Right ventricle myocardium inferior (tissue), 1 donor: ENCODE results near the gene CHCHD6. TPM values are rescaled to one million over a fixed set of nuclear protein-coding genes. Genes with fewer than 3 reads are reported as not detected.
A peak's percentile ranks its signal among the peaks of the same experiment; 100 is the strongest.

Experiments used
- ATAC-seq: fragments of 200-7000 bp; cut with Tn5 transposase; one replicate; pipeline ENCODE4 v1.9.1; 2020; ENCODE audit warnings: mild to moderate bottlenecking, moderate library complexity
- DNase-seq: peaks from one replicate; pipeline ENCODE4 v3.0.0; 2021; ENCODE audit errors: missing footprints
- intact Hi-C: fragments of 100-400 bp; cut with DNase I; formaldehyde crosslinking; loops from one replicate; pipeline ENCODE4 v1.11.0; 2022
- total RNA-seq: library from RNA; stranded (reverse); fragmentation: NEBNext Ultra II Directional; extraction: Animal tissue kit (Norgen Biotek cat#: 25700); gene quantifications from one replicate; pipeline ENCODE4 v1.2.1, GENCODE V29; 2021
- donor health status: DM: no; HTN: yes; CAD: no; lungs with severe emphysema.

Gene CHCHD6
- total RNA-seq, 1 donor from 2014 or later = 11.7 TPM

DNA sequence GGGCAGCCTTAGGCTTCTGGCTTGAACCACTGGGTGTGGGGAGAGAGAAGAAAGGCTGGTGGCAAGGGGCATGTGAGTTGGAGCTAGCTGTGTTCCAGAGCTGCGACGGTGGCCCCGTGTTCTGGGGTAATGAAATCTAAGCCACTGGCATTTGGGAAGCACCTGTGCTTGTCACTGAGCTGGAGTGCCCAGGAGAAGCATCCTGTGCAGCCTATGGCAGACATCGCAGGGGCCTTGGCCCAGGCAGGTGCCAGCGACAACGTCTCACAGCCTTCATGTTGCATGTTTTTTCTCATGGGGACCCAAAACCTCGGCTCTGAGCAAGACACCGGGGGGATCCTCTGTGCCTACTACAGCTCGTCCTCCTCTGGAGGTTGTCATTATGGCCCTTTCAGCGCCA lies 187.8 kb downstream of the CHCHD6 start:
- ATAC-seq (no peak), DNase-seq (no peak)
- intact Hi-C loops = no loop called here

DNA sequence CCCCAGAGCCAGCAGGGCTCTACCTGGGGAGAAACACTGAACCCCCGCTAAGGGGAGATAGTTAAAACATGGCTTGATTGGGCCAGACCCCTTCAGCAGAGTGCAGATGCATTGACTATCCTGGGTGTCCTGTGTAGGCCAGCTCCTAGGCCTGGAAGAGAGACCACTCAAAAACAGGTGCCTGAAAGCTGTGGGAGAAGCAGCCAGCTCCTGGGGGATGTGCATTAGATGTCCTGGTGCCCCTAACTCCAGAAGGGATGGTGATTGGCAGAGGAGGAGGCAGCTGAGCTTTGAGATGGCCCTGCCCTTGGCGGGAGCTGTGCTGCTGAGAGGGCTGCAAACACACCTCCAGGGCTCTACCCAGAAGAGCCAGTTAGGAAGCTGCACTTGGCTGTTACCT lies 189.6 kb downstream of the CHCHD6 start:
- intact Hi-C loops = no loop called here
- ATAC-seq (no peak), DNase-seq (no peak)

DNA sequence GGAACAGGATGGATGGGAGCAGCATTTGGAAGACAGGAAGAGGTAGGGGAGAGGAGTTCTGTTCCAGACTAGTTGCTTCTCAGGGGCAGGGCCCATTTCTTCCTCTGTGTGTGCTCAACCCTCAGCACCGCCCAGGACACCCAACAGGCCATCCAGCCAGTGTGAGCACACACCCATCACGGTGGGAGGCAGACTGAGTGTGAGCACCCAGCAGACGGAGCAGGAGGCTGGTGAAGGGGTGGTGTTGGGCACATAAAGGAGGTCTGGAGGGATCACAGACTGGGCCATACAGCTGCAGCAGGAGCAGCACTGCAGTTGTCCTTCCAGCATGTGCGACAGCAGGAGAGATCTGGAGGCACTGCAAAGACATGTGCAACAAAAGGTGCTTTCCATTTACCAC lies 190.4 kb downstream of the CHCHD6 start:
- ATAC-seq (no peak), DNase-seq (no peak)
- intact Hi-C loops = no loop called here

DNA sequence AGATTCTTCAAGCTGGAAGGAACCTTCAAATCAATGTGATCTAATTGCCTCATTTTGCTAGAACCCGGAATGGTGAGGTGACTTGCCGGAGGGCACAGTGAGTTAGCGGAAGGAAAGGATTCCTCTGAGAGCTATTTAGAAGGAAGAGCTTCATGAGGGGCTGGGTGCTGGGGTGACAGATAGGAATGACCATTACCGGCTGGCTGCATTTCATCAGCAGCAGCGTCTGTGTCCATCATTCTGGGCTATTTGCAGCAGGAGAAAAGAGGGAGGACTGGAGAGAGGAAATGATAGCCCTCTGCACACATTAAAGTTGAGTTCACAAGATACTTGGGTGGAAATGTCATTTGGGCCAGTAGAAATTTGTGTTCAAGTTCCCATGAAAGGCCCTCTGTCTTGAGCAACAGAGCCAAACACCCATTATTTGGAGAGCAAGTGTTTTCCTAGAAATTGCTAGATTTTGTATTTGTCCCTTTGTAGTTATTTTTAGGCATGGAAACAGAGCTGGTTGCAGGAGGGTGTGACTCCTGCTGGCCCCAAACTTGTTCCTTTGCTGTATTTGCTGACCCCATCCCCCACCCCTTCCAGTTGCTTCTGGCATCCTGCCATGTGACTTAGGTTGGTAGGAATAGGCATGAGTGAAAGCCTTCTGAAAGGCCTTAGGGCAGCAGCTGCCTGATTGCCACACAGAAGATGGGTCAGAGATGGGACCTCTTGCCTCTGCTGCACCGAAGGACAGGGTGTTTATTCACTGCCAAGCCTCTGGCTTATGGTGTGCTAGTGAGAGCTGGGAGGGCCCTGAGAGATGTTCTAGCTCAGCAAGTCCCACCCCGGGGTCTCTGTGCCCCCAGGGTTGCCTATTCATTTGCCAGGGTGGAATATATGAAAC lies 191.4 kb downstream of the CHCHD6 start:
- ATAC-seq (no peak), DNase-seq (no peak)
- intact Hi-C loops = no loop called here

GRCh38 chr3:126896067-126896441 lies 192.0 kb downstream of the CHCHD6 start:
- ATAC-seq = no peak
- intact Hi-C loops = no loop called here
- no peak for DNase-seq

DNA sequence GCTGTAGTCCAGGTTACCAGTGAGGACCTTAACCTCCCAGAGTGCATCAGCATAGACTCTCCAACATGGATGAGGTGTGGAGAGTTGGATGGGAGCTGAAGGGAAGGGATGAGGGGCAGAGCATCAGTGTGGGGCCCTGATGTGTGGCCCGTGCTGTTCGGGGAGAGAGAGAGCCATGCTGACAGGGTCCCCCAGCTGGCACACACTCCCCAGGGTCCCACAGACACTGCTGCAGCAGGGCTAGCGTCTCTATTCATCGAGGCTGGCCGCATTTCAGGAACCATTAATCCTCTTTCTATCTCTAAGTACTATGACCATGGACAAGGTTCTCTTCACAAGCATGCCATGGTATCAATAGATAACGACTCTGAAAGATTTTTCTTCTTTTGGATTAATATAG lies 192.9 kb downstream of the CHCHD6 start:
- intact Hi-C loops = no loop called here
- DNase-seq (no peak), ATAC-seq (no peak)

- DNase-seq = no peak
- intact Hi-C loops = no loop called here
Measured at GRCh38 chr3:126897943-126898342, 193.9 kb downstream of the CHCHD6 start.

DNA sequence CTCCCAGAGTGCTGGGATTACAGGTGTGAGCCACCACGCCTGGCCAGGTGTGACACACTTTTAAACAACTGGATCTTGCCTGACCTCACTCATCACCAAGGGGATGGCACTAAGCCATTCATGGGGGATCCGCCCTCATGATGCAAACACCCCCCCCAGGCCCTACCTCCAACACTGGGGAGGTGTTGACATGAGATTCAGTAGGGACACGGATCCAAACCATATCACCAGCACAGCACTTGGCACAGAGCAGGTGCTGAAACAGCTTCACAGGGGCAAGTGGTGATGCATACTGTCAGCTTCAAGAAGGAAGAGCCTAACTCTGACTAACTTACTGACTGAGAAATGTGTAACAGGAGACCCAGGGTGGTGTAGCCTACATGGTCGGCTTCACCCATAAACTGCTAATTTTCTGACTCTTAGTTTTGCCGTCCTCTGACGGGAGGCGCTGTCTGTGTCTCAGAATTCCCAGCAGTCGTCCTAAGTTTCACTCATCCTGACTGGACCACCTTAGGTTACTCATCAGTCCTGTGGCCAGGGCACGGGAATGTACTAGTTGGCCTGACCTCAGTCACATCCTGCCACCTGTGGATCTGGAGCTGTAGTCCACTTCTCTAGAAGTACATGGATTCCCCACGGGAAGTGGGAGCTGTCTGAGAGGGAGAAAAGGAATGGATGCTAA lies 197.0 kb downstream of the CHCHD6 start:
- no peak for DNase-seq
- ATAC-seq = peak; percentile 54
- intact Hi-C loops = no loop called here

More at GRCh38 chr3:126897943-126898342, 193.9 kb downstream of the CHCHD6 start:
- no peak for ATAC-seq

DNA sequence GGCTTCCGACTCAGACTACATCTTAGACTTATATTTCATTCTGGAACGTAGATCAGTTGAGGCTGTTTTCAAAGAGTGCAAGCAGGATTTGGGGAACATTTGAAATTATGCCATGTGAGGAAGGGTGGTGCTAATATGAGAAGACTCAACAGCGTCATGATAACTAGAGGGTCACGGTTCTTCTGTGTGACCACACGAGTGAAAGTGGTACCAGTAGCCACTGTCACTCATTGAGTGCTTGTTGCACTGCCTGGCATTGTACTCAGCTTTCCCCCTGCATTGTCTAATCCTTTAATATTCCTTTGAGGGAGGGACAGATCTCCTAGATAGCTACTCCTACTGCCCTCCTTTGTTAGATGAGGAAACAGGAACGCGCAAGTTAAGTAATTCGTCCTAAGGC lies 197.6 kb downstream of the CHCHD6 start:
- intact Hi-C loops = no loop called here
- ATAC-seq (no peak), DNase-seq (no peak)

DNA sequence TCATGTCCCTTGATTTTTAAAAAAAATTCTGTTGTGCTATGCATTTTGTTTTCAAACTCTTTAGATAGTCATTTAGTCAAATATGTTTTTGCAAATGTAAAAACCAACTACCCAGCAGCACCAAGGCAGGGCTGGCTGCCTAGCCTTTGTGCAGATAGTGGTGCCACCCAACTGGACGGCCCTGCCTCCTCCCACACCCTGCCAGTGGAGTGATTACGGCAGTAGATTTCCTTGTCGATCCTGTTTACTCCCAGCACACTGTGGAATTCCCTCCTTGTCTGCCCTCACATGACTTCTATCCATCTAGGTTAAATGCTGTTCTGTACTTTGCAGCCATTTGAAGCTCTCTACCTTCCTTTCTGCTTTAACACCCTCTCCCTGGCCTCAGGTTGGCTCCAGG lies 199.5 kb downstream of the CHCHD6 start:
- no peak for DNase-seq
- intact Hi-C loops = no loop called here
- no peak for ATAC-seq

DNA sequence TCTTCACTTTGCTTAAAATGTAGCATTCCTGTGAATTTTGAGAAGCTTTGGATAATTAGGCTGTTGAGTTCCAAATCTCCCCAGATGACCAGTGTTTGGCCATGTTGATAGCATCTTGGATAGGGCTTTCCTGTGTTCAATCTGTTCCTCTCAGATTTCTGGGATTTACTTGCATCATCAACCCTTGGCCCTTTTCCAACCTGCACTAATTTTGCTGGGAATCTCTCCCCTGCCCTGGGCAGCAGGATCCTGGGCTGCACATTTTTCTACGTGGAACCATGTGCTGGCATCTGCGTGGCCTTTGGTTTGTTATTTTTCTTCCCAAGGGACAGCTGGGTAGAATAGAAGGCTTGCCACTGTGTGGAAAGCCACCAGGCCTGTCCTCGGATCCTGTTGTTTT lies 203.5 kb downstream of the CHCHD6 start:
- ATAC-seq = peak; percentile 75
- intact Hi-C loops = no loop called here
- no peak for DNase-seq

- DNase-seq (no peak), ATAC-seq (no peak)
- intact Hi-C loops = no loop called here
Measured at GRCh38 chr3:126908752-126909275, 204.8 kb downstream of the CHCHD6 start.

DNA sequence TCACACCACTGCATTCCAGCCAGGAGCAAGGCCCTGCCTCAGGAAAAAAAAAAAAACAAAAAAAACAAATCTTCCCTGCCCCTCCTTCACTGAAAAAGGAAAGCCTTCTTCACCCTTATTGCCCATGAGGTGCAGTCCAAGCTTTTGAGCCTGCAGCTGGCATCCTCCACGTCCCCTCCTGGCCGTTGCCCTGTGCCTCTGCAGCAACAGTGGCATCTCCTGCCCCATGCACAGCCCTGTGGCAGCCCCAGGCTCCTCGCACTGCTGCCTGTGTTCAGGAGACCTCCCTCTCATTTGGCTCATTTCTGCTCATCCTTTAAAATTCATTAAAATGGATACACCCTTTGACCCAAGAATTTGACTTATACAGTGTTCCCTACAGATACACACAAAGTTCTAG lies 206.2 kb downstream of the CHCHD6 start:
- no peak for DNase-seq
- ATAC-seq = no peak
- intact Hi-C loops = no loop called here

DNA sequence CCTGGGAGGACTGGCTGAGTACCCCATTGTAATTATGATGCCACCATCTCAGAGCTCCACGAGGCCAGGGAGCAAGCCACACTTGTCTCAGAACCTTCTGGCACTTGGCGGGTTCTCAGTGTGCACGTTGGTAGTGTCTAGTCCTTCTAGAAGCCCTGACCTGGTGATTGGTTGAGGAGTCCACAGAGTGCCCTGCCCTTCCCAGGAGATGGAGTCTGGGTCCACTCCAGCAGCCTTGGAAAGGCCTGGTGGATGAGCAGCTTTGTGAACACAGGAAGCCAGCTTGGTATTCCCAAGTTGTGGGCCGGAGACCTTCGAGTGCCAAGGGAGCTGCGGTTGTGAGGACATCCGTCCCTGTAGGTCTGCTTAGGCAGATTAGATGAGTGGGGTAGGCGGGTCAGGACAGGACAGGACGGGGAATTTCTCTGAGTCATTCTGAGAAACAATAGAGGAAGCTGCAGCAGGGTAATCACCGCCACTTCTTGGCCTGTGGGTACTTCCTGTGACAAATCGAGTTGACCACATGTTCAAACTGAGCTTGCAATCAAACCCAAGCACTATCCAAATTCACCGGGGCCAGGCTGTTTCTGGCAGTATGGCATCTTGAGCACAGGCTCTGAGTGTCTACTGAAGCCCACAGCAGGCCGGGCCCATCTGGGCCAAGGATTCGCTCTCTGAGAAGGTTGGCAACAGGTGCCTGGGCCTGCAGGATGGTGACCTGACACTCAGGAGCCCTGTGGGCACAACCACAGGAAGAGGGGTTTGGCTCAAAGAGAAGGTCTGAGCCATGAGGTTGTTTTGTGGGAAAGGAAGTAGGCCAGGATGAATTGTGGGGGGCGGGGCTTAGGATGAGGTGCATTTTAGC lies 207.4 kb downstream of the CHCHD6 start:
- DNase-seq (peak; percentile 69), ATAC-seq (peak; percentile 68)
- intact Hi-C loops = no loop called here

GRCh38 chr3:126912027-126912422 lies 208.0 kb downstream of the CHCHD6 start:
- intact Hi-C loops = no loop called here
- ATAC-seq (no peak), DNase-seq (peak; percentile 54)

DNA sequence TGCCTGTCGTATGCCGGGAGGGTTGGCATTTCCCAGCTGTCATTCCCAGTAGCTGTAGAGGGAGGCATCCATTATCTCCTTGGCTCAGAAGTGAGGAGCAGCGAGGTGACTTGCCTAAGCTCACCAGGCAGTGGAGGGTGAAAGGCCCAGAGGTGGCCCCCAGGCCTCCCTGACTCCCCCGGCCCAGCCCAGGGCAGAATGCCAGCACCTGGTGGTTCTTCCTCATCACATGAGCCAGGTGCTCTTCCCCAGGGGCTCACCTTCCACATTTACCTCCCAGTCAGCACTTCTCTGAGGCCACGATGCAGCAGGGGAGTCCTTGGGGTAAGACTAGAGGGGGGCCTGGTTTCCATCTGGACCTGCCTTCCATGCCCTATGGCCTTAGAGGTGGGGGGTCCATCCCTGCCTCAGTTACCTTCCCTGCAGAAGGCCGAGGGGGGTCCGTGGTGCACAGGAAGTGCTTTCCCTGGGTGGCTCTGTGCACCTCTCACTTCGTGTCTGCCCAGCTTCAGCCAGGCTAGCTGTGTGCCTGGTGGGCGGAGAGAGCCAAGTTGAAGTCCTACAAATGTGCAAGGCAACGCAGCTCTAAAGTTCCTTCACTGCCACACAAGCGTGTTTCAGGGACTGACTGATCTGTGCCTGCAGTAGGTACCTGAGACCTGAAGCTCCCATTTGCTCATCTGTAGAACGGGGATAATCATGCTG lies 208.6 kb downstream of the CHCHD6 start:
- intact Hi-C loops = no loop called here
- peak; percentile 46 for DNase-seq
- ATAC-seq = no peak

- intact Hi-C loops = no loop called here
- DNase-seq (peak; percentile 31), ATAC-seq (no peak)
Measured at GRCh38 chr3:126913524-126913923, 209.5 kb downstream of the CHCHD6 start.

- intact Hi-C loops = no loop called here
- ATAC-seq = no peak
- DNase-seq = peak; percentile 40
Measured at GRCh38 chr3:126914226-126914625, 210.2 kb downstream of the CHCHD6 start.

- no peak for ATAC-seq
- intact Hi-C loops = no loop called here
- peak; percentile 14 for DNase-seq
Measured at GRCh38 chr3:126915015-126915414, 211.0 kb downstream of the CHCHD6 start.
